Measurements from ENCODE around the gene GNB1L. TPM values are rescaled to one million over a fixed set of nuclear protein-coding genes. Genes with fewer than 3 reads are reported as not detected.

GNB1L gene
- total and polyA plus RNA-seq, 10 of the 15 experiments (the other 5 are each of a cell fraction or from before 2014, with no cell fraction given) = 0.21 to 19.4 (median 6.8) TPM

DNA sequence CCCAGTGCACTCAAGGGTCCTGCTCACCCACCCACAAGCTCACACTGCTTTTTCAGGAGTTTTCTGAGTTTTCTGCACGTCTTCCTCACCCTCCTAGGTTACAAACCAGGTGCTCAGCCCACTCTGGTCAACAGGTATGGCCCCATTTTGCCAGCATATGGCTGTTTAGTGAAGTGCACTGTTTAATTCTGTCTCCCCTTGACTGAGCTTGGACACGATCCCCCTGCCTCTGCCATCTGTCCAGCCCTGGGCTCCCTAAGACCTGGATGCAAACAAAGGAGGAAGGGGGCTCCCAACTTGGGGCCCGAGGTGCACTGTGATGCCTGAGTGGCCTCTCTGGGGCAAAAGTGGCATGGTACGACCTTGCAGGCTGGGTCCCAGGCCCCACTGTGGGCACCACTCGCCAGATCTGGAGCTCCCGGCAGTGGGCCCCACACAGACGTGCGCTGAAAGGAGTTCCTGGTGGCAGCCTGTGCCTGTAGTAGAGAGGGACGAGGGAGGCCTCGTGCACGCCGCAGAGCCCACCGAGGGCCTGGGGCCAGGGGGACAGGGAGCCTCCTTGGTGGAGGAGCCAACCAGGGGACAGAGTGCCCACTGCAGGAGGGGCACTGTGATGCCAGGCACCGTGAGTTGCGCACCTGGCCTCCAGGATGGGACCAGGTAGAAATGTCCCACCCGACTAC is 49.6 kb upstream of the GNB1L start (continued):
- TF ChIP-seq, protein P1, sequence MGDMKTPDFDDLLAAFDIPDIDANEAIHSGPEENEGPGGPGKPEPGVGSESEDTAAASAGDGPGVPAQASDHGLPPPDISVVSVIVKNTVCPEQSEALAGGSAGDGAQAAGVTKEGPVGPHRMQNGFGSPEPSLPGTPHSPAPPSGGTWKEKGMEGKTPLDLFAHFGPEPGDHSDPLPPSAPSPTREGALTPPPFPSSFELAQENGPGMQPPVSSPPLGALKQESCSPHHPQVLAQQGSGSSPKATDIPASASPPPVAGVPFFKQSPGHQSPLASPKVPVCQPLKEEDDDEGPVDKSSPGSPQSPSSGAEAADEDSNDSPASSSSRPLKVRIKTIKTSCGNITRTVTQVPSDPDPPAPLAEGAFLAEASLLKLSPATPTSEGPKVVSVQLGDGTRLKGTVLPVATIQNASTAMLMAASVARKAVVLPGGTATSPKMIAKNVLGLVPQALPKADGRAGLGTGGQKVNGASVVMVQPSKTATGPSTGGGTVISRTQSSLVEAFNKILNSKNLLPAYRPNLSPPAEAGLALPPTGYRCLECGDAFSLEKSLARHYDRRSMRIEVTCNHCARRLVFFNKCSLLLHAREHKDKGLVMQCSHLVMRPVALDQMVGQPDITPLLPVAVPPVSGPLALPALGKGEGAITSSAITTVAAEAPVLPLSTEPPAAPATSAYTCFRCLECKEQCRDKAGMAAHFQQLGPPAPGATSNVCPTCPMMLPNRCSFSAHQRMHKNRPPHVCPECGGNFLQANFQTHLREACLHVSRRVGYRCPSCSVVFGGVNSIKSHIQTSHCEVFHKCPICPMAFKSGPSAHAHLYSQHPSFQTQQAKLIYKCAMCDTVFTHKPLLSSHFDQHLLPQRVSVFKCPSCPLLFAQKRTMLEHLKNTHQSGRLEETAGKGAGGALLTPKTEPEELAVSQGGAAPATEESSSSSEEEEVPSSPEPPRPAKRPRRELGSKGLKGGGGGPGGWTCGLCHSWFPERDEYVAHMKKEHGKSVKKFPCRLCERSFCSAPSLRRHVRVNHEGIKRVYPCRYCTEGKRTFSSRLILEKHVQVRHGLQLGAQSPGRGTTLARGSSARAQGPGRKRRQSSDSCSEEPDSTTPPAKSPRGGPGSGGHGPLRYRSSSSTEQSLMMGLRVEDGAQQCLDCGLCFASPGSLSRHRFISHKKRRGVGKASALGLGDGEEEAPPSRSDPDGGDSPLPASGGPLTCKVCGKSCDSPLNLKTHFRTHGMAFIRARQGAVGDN (IDR thresholded peaks at IDR 0.05) = no peak
- TF ChIP-seq ZNF384 (IDR thresholded peaks at IDR 0.05; ENCODE audit: borderline replicate concordance, low read depth, low read length) (no peak), SIX5 (IDR thresholded peaks at IDR 0.05; ENCODE audit: low read depth, low read length, severe bottlenecking) (no peak), MXI1 (IDR thresholded peaks at IDR 0.05; ENCODE audit: low read depth, low read length) (no peak), SIN3A (IDR thresholded peaks at IDR 0.05; ENCODE audit: low read depth, low read length) (no peak), DPF2 (IDR thresholded peaks at IDR 0.05) (no peak), MEF2A (IDR thresholded peaks at IDR 0.05; ENCODE audit: insufficient read depth, low read depth, low read length) (no peak), SMC3 (IDR thresholded peaks at IDR 0.05; ENCODE audit: borderline replicate concordance, low read length) (no peak), HCFC1 (IDR thresholded peaks at IDR 0.05; ENCODE audit: low read length) (no peak), MTA3 (IDR thresholded peaks at IDR 0.05; ENCODE audit: borderline replicate concordance, low read length) (no peak)
- TF ChIP-seq, protein P2, sequence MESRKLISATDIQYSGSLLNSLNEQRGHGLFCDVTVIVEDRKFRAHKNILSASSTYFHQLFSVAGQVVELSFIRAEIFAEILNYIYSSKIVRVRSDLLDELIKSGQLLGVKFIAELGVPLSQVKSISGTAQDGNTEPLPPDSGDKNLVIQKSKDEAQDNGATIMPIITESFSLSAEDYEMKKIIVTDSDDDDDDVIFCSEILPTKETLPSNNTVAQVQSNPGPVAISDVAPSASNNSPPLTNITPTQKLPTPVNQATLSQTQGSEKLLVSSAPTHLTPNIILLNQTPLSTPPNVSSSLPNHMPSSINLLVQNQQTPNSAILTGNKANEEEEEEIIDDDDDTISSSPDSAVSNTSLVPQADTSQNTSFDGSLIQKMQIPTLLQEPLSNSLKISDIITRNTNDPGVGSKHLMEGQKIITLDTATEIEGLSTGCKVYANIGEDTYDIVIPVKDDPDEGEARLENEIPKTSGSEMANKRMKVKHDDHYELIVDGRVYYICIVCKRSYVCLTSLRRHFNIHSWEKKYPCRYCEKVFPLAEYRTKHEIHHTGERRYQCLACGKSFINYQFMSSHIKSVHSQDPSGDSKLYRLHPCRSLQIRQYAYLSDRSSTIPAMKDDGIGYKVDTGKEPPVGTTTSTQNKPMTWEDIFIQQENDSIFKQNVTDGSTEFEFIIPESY (IDR thresholded peaks at IDR 0.05) = no peak

All from GM12878 (cell line).